Measurements from ENCODE around the gene KCNQ1.

KCNQ1 gene

DNA sequence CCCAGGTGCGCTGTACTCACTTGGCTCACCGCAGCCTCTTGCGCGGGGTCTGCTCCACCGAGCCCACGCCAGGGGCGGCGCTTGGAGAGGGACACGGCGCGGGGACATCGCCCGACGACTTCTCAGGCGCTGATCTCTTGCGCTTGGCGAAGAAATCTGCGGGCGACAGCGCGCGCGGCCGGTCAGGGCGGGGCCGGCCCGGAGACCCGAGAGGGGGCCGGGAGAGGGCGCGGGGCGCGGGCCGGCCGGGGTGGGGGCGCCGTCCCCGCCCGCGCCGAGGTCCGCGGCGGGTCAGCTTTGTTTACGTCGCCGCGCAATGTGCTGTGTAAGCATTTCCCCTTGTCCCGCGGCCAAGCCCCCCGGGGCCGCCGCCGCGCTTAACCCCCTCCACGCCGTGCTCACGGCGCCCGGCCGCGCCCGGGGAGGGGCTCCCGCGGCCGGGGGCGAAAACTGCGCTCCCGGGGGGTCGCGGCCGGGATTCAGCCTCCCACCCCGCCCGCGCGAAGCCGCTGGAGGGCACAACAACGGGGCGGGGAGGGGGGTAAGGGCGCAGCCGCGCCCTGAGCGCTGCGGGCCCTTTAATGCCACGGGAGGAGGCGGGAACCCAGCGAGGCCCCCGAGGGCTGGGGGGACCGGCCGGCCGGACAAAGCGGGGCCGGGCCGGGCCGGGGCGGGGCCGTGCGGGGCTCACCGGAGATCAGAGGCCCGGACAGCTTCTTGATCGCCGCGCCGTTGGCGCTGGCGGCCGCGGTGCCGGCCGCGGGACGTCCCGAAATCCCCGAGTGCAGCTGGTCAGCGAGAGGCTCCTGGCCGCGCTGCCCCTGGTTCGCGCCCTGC is 439.4 kb downstream of the KCNQ1 start:
- no peak for DNase-seq

DNA sequence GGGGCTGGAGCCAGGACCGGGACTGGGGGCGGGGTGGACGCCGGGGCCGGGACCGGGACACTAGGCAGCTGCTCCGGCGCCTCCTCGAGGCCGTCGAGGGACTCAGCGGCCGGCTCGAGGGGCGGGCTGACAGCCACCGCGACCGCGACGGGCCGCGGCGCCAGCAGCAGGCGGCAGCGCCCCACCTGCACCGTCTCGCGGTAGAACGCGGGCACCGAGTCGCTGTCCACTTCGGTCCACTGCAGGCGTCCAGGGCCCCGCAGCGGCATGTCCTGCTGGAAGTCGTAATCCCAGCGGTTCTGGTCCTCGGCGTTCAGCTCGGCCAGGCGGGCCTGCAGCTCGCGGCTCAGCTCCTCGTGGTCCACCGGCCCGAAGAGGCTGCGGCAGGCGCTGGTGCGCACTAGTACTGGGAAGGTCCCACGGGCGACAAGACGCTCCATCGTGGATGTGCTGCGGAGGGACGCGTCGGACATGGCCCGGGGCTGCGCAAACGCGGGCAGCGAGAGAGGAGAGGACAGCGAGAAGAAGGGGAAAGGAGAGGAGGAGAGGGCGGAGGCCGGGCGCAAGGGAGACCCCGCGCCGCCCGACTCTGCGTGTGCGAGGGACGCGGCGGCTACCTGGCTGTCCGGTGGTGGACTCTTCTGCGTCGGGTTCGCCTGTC is 440.3 kb downstream of the KCNQ1 start:
- no peak for DNase-seq

GRCh38 chr11:2885678-2886081 is 440.9 kb downstream of the KCNQ1 start, which contains the start of gene CDKN1C:
Gene CDKN1C (minus strand): TSS chr11:2885775. CDS start chr11:2885456, 319 bp downstream.
- peak; percentile 59 for DNase-seq

DNA sequence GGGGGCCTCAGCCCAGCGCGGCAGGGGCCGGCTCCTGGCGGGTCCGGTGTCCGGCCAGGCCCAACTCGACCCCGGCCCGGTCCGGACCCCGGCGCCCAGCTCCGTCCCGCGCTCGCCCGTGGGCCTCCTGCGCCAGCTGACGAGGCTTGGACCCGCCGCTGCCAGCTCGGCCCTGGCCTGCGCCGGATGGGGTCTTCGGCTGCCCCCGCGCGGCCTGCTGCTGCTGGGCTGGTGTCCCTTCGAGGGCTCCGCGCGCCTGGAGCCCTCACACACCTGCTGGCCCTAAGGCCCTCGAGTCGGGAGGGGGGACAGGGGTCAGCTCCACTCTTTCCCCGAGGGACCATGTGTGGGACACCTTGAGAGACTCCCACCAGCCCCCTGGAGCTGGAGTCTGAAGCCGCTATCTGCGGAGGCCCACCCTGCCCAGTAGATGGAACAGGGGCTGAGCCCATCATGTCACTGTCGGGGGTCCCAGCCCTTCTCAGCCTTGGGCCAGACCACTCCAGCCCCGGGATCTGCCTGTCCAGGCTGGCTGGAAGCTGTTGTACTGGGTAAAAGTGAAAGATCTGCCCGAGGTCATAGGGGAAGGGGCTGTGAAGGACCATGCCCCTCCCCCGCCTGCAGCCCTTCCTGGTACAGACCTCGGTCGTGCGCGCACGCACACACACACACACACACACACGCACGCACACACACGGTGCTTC is 441.5 kb downstream of the KCNQ1 start:
- no peak for DNase-seq

GRCh38 chr11:2886936-2887335 is 442.1 kb downstream of the KCNQ1 start:
- DNase-seq, result no peak

DNA sequence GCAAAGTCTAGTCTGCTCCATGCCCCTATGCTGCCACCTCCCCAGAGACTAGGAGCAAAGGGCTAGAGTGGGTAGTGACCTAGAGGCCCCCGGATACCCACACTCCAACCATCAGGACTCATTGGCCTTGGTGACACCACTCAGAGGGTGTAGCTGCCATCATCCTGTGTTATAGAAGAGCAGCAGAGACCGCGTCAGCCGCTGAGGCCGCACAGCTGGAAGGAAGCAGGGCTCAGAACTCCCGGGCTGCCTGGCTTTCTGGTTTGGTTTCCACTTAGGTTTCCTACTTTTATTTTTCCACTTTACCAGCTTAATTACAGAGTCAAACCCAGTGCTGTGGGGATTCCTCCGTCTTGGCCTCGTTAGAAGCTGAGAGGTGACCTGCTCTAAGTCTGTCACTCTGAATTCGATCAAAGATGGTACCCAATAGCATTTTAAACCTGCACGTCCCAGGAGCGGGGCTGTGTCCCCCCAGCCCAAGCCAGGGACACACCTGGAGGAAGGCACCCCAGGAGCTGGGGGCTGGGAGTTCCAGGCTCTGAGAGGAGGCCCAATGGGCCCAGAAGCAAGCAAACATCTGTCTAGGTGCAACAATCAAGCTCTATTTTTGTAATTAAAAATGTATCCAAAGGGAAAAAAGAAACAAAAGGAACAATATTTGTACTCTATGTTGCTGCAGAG is 442.8 kb downstream of the KCNQ1 start:
- DNase-seq, result no peak

DNA sequence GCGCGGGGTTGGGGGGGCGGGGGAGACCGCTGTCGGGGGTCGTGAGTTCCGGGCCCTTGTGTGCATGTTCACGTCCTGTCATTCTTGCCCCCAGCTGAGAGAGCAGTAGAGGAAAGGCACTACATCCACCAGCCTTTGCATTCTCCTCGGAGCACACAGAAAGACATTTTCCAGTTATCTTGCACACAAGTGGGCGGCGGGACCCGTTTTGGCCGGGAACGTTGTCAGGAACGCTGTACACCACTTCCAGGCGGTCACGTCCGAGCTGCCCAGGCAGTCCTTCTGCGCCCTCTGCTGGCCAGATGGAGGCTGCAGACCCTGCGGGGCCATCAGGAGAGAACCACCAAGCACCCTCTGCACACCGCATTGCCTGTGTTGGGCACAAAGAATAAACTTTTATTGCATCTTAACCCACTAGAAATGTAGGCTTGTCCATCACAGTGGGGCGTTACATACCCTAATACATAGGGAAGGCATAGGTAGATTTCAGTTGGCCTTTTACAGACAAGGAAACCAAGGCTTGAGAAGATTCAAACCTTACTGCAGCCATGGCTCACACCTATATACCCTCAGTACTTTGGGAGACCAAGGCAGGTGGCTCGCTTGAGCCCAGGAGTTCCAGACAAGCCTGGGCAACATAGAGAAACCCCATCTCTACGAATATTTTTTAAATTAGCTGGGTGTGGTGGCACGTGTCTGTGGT is 443.6 kb downstream of the KCNQ1 start:
- DNase-seq, result peak; percentile 56

DNA sequence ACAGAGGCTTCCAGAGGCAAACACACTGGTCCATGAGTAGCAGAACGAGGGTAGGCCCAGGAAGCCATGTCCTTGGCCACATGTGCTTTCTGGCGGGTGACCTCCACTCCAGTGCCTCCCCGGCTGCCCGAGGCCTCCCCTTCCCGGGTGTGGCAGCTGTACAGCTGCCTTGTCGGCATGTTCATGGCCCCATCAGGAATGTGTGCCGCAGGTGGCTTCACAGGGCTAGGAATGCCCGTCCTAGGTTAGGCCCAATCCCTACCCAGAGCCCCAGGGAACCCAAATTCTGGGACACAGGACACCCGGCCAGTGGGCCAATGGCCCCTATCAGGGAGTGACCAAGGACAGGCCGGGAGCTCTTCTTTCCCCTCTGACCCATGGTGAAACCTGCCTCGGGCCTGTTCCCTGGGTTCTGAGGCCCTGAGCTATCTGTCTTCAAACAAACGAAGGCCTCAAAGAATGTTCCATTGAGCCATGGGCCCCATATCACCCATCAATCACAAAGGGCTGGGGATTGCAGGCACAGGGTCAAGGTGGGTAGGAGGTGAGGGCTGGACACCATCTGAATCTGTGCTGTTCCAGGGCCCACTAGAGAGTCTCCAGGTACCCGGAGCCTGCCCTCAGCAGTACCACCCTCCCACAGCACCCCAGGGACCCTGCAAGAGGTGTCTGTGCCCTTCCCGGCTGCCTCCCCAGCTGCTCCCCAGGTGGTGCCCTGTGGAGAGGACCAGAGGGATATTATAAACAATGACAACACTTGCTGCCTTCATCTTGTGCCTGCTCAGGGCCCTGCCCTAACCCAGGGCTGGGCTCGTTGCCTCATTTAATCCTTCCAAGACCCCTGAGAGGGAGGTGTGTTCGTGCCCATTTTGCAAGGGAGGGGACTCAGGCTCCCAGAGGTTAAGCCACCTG is 444.8 kb downstream of the KCNQ1 start:
- no peak for DNase-seq

DNA sequence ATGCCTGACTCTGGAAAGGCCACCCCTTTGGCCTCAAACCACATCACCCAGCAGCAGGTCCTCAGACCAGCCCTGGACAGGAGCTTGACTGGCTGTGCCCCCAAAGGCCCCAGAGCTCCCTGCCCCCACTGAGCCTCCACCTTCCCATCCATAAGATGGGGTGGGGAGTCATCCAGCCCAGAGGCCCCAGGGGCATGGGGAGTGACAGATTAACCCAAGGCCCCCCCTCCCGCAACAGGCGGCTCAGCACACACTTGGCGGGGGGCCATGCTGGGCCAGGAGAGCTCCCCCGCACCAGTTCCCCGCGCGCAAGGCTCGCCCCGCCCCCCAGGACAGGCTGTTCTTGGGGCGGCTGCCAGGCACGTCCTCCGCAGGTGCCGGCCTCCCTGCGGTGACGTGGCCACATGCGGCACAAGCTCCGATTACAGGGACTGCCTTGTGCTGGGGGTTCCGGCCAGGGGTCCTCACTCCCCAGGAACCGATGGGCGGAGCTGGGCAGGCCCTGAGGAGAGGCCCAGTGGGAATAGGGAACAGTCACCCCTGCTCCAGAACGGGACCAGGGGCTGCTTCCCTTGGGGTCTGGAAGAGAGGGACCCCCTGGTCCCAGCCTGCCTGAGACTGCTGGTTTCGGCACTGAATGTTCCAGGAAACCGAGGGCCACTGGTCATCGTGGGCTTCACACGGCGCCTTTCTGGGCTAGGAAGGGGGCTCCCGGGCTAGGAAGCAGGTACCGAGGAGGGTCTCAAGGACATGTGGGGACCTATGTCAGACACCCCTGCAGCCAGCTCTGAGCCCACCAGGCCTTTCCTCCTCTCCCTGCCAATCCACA is 445.9 kb downstream of the KCNQ1 start:
- DNase-seq, result no peak

DNA sequence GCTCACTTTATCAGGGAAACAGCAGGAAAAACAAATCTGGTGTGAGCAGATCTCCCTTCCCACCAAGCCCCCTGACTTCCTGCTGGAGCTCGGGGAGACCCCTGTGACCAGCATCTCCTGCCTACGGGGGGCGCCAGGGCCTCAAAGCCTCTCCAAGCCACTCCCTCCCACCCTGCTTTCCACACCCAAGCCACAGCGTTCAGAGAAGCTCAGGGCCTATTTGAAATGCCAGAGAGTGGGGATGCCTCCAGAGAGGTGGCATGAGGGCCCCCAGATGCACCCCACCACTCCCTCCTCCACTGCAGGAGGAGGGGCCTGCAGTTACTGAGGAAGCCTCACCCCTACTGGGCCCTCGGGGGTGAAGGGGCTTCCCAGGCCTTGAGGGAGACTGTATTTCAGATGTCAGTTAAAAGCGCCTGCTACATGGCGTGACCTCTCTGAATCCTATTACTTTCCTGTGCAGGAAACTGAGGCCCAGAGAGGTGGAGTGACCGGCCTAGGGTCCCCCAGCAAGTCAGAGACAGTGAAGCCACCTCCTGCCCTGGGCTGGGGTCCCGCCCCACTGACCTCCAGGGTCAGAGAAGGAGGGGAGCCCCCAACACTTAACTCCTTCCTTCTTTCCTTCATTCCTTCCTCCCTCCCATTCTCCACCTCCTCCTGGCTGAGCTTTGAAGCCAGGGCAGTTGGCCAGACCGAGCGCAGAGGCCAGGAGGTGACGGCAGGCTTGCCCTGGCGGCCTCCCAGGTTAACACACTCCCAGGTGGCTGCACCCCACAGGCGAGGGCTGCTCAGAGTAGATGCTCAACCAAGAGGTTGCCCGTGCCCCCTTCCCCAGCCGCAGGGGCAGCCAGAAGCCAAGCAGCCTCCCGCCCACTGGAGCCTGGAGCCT is 446.8 kb downstream of the KCNQ1 start:
- no peak for DNase-seq

DNA sequence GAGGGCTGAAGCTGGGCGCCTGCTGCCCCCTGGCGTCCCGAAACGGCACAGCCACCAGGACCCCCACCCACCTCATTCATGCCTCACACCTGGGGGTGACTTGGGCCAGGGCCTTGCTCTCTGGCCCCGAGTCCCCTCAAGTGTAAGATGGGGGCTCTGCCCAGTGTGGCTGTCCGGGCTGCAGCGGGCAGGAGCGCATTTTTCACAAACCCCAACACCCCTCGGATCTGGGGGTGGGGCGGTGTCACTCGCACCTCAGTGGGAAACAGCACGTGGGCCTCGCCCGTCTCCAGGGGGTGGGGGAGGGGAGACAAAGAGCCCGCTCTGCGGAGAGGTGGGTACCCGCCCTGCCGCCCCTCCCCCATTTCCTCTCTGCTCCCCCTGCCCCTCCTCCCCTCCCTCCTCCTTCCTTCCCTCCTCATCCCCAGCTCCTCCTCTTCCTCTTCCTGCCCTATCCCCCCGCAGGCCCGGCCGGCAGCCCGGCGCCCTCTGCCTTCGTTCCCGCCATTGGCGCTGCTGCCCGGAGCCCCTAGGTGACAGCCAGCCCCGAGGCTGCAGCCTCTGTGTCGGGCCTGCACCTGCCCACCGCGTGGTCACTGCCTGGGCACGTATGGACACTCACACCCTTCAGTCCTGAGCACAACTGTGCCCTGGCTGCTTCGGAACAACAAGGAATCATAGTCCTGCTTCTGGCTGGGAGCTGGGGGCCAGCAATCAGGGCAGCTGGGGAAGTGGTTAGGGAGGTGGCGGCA is 447.6 kb downstream of the KCNQ1 start:
- DNase-seq, result no peak

DNA sequence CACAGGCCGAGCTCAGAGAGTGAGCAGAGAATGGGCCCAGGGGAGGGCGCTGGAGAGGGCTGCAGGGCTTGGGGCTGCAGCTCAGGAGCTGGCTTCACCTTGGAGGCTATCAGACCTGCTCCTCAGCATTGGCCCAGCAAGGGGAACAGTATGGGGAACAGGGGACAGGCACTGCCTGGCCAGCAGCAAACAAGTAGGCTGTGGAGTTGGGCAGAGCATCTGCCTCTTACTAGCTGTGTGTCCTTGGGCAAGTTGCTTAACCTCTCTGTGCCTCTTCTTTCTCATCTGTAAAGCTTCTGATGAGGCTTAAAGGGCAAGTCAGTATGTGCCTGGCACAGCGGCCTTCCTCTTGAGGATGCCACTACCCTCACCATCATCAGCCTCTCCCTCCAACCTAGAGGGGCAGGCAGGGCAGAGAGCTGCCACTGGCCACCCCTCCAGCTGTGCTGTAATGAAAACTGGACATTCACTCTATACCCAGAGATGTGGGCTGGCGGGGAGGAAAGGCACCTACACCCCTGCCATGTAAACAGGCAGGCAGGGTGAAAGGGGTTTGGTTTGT is 448.2 kb downstream of the KCNQ1 start:
- no peak for DNase-seq

DNA sequence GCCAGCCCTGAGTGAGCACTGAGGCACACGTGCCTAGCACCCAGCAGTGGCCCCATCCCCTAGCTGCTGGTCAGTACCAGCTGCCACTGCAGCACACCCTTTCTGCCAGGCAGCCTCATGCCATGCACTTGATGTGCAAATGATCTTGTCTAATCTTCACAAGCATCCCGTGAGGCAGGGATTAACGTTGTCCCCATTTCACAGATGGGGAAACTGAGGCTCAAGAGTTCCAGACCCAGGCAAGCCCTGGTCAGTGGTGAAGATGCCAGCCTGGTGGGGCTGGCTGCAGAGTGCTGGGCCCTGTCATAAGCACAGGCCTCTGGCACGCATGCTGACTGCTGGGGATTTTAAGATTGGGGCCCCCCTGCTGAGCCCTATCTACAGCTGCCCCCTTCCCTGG is 449.1 kb downstream of the KCNQ1 start:
- no peak for DNase-seq

DNA sequence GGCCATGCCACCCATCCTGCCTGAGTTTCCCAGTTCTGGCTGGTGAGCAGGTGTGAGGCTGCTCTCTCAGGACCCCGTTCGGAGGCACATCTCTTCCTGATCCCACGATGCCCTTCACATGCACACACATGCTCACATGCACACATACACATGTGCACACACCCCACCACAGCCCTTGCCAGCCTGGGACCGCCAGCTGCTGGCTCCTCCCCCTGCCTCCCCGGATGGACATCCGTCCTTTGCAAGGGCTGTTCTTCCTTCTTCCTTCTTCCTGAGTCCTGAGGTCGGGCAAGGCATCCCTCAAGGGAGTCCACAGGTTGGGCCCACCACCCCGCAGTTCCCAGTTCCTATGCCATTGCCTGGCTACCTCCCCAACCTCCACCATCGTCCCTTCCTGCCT is 451.2 kb downstream of the KCNQ1 start:
- DNase-seq, result no peak

GRCh38 chr11:2897048-2897447 is 452.2 kb downstream of the KCNQ1 start:
- no peak for DNase-seq

- peak; percentile 60 for DNase-seq
Observed at GRCh38 chr11:2898366-2899079, 453.7 kb downstream of the KCNQ1 start.

All from amniotic stem cell (primary cell).